SU-DHL-6 (cell line): Measurements from ENCODE around the gene PPP2R2D.

Experiments used
- EZH2phosphoT487 ChIP-seq: fragments of 200-600 bp; sonication (generic), shearing (Covaris generic); conservative IDR thresholded peaks from 2 replicates; pipeline ENCODE4 v1.6.1; 2018; ENCODE audit warnings: mild to moderate bottlenecking, antibody characterized with exemption, low read length, moderate library complexity, mixed read lengths
- TF ChIP-seq, protein P1 (sequence below): fragments of 200-600 bp; sonication (generic); IDR thresholded peaks from one replicate; pipeline ENCODE4 v1.5.1; 2017; ENCODE audit warnings: antibody characterized with exemption, mild to moderate bottlenecking, low read length, moderate library complexity; ENCODE audit not compliant: insufficient read depth, poor library complexity, severe bottlenecking

DNA sequence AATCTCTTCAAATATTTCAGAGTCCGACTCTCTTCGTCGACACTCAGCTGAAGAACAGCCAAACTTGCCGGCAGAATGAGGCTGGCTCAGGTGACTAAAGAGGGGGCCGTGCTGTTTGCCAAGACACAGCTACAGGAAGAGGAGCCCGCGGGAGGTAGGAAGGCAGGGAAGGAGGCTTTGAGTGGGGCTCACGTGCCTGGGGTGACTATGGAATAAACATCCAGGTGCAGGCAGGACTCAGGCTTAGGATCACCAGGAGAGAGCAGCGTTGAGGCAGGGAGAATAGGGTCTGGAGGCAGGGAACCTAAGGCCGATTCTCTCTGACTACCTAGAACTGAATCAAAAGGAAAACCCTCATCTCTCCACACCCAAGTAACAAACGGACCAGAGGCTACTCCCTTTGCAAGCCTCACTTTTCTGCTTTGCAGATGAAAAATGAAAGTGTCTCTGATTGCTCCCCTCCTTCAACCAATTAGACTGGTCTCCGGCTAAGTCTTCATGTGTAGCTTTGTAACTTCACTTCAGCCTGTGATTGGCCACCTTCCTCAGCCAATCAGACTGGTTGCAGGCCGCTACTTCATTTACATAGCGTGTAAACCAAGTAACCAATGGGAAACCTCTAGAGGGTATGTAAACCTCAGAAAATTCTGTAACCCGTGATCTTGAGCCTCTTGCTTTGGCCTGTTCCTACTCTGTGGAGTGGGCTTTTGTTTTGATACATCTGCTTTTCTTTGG is 100.6 kb downstream of the PPP2R2D start:
- TF ChIP-seq, protein P1, sequence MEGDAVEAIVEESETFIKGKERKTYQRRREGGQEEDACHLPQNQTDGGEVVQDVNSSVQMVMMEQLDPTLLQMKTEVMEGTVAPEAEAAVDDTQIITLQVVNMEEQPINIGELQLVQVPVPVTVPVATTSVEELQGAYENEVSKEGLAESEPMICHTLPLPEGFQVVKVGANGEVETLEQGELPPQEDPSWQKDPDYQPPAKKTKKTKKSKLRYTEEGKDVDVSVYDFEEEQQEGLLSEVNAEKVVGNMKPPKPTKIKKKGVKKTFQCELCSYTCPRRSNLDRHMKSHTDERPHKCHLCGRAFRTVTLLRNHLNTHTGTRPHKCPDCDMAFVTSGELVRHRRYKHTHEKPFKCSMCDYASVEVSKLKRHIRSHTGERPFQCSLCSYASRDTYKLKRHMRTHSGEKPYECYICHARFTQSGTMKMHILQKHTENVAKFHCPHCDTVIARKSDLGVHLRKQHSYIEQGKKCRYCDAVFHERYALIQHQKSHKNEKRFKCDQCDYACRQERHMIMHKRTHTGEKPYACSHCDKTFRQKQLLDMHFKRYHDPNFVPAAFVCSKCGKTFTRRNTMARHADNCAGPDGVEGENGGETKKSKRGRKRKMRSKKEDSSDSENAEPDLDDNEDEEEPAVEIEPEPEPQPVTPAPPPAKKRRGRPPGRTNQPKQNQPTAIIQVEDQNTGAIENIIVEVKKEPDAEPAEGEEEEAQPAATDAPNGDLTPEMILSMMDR = no peak
- no peak for TF ChIP-seq EZH2phosphoT487
